Sigmoid colon (tissue), 3 donors: ENCODE measurements around the gene MYLK4.

Experiments used
- CTCF ChIP-seq, 4 experiments: fragments of 450-650 bp in 3 of 4; fragments of 200-600 bp in 1 of 4; IDR thresholded peaks; one replicate each; pipeline ENCODE4 v1.5.1; 2016 to 2019; ENCODE audit warnings: antibody characterized with exemption in 4 of 4, mild to moderate bottlenecking in 3 of 4, moderate library complexity in 2 of 4
- POLR2A ChIP-seq, 2 donors: fragments of 450-650 bp; IDR thresholded peaks; one replicate each; pipeline ENCODE4 v1.6.1; 2016; ENCODE audit warnings: antibody characterized with exemption in 2 of 2, mild to moderate bottlenecking in 2 of 2, moderate library complexity in 2 of 2

- TF ChIP-seq CTCF (IDR thresholded peaks at IDR 0.05) (no peak), POLR2A (IDR thresholded peaks at IDR 0.05) (no peak)
These were observed 14.0 kb upstream of the MYLK4 start for GRCh38 chr6:2764610-2765165.
